ENCODE measurements around the gene TBXA2R.

The TBXA2R gene

DNA sequence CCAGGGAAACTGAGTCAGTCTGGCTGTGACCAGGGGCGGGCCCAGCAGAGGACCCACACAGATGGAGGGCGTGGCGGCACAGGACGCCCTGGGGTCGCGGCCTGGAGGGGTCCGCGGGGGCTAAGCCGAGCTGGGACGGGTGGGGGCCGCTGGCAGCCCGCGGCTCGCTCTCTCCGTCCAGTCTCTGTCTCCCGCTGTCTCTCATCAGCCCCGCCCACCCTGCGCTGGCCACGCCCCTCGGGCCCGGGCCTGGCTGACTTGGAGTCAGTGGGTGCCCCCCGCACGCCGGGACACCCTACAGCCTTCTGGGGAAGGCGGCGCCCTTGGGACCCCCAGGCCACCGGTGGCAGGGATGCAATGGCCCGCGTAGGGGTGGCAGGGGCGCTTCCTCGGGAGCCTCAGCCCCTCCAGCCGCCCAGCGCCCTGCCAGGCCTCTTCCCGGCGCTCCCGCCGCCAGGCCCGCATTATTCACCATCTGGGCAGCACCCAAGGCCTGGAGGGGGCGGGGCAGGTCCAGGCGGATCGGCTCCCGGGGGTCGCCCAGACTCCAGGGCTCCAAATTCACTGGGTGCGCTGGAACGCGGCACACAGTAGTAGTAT, at the start of gene TBXA2R:
Gene TBXA2R, minus strand, starts transcription at position 186 of the 600 bp plus-strand sequence. CDS start 6,241 bp downstream, outside the sequence.
- no peak within 1 kb of the TSS for H3K9ac ChIP-seq (ENCODE audit: low read length)

GRCh38 chr19:3656073-3656746, 49.5 kb upstream of the TBXA2R start:
- Histone ChIP-seq H3K79me2 (ENCODE audit: insufficient read depth, low read length) (no peaks in the 10 kb centered on the region), H3F3A (ENCODE audit: insufficient read depth) (no peaks in the 10 kb centered on the region), H3K9me3 (ENCODE audit: insufficient read depth, low read length) (no peaks in the 10 kb centered on the region), H3K4me2 (ENCODE audit: low read depth, low read length, poor library complexity, severe bottlenecking) (no peak overlapping the region), H3K27me3 (ENCODE audit: low read length) (no peaks in the 10 kb centered on the region), H2AFZ (ENCODE audit: low read depth, low read length, severe bottlenecking) (no peak overlapping the region), H3K9me2 (replicated peaks; ENCODE audit: insufficient read depth, low read length) (no peaks in the 10 kb centered on the region), H4K20me1 (ENCODE audit: low read depth, low read length) (no peaks in the 10 kb centered on the region), H3K4me3 (ENCODE audit: insufficient read depth, low read length, poor library complexity, severe bottlenecking) (no peak overlapping the region), H3K27ac (ENCODE audit: low read depth, low read length) (no peak overlapping the region), H3K36me3 (ENCODE audit: low read length) (no peaks in the 10 kb centered on the region), H3K9ac (ENCODE audit: low read length) (no peak overlapping the region)
- TF ChIP-seq, protein P1, sequence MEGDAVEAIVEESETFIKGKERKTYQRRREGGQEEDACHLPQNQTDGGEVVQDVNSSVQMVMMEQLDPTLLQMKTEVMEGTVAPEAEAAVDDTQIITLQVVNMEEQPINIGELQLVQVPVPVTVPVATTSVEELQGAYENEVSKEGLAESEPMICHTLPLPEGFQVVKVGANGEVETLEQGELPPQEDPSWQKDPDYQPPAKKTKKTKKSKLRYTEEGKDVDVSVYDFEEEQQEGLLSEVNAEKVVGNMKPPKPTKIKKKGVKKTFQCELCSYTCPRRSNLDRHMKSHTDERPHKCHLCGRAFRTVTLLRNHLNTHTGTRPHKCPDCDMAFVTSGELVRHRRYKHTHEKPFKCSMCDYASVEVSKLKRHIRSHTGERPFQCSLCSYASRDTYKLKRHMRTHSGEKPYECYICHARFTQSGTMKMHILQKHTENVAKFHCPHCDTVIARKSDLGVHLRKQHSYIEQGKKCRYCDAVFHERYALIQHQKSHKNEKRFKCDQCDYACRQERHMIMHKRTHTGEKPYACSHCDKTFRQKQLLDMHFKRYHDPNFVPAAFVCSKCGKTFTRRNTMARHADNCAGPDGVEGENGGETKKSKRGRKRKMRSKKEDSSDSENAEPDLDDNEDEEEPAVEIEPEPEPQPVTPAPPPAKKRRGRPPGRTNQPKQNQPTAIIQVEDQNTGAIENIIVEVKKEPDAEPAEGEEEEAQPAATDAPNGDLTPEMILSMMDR (IDR thresholded peaks at IDR 0.05; ENCODE audit: insufficient read depth, low read length, poor library complexity, severe bottlenecking), result no peak
- TF ChIP-seq EZH2phosphoT487 (conservative IDR thresholded peaks at IDR 0.05; ENCODE audit: low read length), result no peak

More for the DNA sequence above, at the start of gene TBXA2R:
- Histone ChIP-seq H3K9me2 (replicated peaks; ENCODE audit: insufficient read depth, low read length) (no peaks in the 10 kb centered on the region), H3K9me3 (ENCODE audit: insufficient read depth, low read length) (no peaks in the 10 kb centered on the region), H4K20me1 (ENCODE audit: low read depth, low read length) (no peaks in the 10 kb centered on the region), H3K4me3 (ENCODE audit: insufficient read depth, low read length, poor library complexity, severe bottlenecking) (no peak within 1 kb of the TSS), H3K27ac (ENCODE audit: low read depth, low read length) (no peak within 1 kb of the TSS), H3K36me3 (ENCODE audit: low read length) (no peaks in the 10 kb centered on the region), H3F3A (ENCODE audit: insufficient read depth) (no peaks in the 10 kb centered on the region), H3K79me2 (ENCODE audit: insufficient read depth, low read length) (no peaks in the 10 kb centered on the region), H3K4me2 (ENCODE audit: low read depth, low read length, poor library complexity, severe bottlenecking) (no peak within 1 kb of the TSS), H2AFZ (ENCODE audit: low read depth, low read length, severe bottlenecking) (no peak within 1 kb of the TSS), H3K27me3 (ENCODE audit: low read length) (no peaks in the 10 kb centered on the region)
- no peak for TF ChIP-seq EZH2phosphoT487 (conservative IDR thresholded peaks at IDR 0.05; ENCODE audit: low read length)
- TF ChIP-seq, protein P1 (IDR thresholded peaks at IDR 0.05; ENCODE audit: insufficient read depth, low read length, poor library complexity, severe bottlenecking), result no peak

DNA sequence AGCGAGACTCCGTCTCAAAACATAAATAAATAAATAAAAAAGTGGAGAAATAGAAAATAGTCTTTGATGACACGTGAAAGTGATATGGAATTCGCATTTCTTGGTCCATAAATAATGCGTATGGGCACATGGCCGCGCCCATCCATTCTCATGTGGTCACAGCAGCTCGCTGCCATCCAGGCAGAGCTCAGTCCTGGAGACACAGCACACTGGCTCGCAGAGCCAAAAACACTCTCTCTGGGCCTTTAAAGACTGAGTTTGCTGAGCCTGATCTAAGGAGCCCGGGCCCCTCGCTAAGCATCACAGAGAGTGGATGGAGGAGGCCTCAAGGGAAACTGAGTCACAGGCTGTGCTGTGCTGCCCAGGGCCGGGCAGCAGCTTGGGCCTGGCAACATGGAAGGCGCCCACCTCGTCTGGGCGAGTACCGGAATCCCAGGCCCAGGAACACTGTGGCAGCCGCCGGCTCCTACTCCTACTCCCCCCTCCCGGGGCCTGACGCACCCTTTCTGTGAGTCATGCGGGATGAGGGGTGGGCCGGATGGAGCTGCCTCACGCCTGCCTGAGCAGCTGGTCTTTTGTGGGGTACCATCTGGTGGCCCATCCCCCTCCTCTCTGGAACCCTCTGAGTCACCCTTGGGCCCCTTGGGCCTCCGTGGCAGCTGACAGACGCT, 48.9 kb upstream of the TBXA2R start:
- no peaks in the 10 kb centered on the region for H3K79me2 ChIP-seq (ENCODE audit: insufficient read depth, low read length)
- TF ChIP-seq, protein P1 (IDR thresholded peaks at IDR 0.05; ENCODE audit: insufficient read depth, low read length, poor library complexity, severe bottlenecking), result no peak
- no peak for TF ChIP-seq EZH2phosphoT487 (conservative IDR thresholded peaks at IDR 0.05; ENCODE audit: low read length)
- no peaks in the 10 kb centered on the region for H4K20me1 ChIP-seq (ENCODE audit: low read depth, low read length)
- no peak overlapping the region for H3K4me2 ChIP-seq (ENCODE audit: low read depth, low read length, poor library complexity, severe bottlenecking)
- H3F3A ChIP-seq (ENCODE audit: insufficient read depth), result no peaks in the 10 kb centered on the region
- H3K27me3 ChIP-seq (ENCODE audit: low read length), result no peaks in the 10 kb centered on the region
- H3K9me2 ChIP-seq (replicated peaks; ENCODE audit: insufficient read depth, low read length), result no peaks in the 10 kb centered on the region
- no peak overlapping the region for H2AFZ ChIP-seq (ENCODE audit: low read depth, low read length, severe bottlenecking)
- H3K9me3 ChIP-seq (ENCODE audit: insufficient read depth, low read length), result no peaks in the 10 kb centered on the region
- H3K27ac ChIP-seq (ENCODE audit: low read depth, low read length), result no peak overlapping the region
- no peak overlapping the region for H3K4me3 ChIP-seq (ENCODE audit: insufficient read depth, low read length, poor library complexity, severe bottlenecking)
- no peak overlapping the region for H3K9ac ChIP-seq (ENCODE audit: low read length)
- H3K36me3 ChIP-seq (ENCODE audit: low read length), result no peaks in the 10 kb centered on the region

Measured in SU-DHL-6 (cell line).